ENCODE results near the gene ZNF362. TPM values are rescaled to one million over a fixed set of nuclear protein-coding genes. Genes with fewer than 3 reads are reported as not detected.

Gene ZNF362
- total RNA-seq, 3 donors from 2014 or later (not counting 1 experiment from before 2014, with no cell fraction given) = 34.7 to 39.1 (median 38.3) TPM

DNA sequence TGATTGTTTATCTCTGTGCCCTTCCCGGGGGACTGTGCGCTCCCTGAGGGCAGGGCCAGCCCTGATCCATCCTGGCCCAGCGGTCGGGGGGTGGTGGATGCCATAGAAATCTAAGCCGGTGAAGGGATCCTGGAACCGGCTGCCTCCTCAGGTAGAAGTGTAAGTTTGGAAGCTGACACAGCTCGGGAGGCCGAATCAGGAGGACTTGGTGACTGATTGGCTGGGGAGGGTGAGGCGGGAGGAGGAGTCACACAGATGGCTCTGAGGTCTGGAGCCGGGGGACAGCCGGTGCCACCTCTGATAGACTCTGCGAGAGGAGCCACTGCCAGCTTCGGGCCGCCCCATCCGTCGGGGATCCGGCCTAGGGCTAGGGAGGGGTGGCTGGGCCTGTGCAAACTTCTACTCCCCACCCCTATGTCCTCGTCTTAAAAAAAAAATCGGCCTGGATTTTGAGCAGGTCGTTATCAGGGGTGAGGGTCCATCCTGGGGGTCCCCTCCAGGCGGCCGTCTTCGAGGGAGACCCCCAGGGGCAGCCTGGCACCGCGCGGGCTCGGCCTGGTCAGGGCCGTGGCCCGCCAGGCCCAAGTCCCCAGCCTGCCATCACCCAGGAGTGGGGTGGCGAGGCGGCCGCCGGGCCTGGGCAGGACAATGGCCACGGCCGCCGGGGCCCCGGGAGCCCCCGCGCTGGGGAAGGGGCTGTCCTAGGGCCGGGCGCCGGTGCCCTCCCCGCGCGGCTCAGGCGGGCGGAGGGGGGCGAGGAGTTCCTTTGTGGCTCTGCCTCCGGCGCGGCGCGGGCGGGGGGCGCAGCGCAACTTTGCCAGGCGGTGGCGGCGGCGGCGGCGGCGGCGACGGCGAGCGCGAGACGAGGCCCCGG is 708 bp upstream of the ZNF362 start:
- TF ChIP-seq, protein P1, sequence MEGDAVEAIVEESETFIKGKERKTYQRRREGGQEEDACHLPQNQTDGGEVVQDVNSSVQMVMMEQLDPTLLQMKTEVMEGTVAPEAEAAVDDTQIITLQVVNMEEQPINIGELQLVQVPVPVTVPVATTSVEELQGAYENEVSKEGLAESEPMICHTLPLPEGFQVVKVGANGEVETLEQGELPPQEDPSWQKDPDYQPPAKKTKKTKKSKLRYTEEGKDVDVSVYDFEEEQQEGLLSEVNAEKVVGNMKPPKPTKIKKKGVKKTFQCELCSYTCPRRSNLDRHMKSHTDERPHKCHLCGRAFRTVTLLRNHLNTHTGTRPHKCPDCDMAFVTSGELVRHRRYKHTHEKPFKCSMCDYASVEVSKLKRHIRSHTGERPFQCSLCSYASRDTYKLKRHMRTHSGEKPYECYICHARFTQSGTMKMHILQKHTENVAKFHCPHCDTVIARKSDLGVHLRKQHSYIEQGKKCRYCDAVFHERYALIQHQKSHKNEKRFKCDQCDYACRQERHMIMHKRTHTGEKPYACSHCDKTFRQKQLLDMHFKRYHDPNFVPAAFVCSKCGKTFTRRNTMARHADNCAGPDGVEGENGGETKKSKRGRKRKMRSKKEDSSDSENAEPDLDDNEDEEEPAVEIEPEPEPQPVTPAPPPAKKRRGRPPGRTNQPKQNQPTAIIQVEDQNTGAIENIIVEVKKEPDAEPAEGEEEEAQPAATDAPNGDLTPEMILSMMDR (IDR thresholded peaks at IDR 0.05) = no peak
- Histone ChIP-seq H3K36me3 (ENCODE audit: control insufficient read depth, insufficient read depth, low read length) (no peaks in the 10 kb centered on the region), H3K27ac (ENCODE audit: low read length) (peak overlapping the region; percentile 45), H3K9me3 (ENCODE audit: control insufficient read depth, insufficient read depth, low read length) (no peaks in the 10 kb centered on the region), H3K27me3 (ENCODE audit: control insufficient read depth, insufficient read depth, low read length) (no peaks in the 10 kb centered on the region), H3K4me3 (ENCODE audit: low read length) (peak overlapping the region; percentile 21), H3K4me1 (ENCODE audit: control insufficient read depth, insufficient read depth, low read length) (peaks cover 30% of the 10 kb centered on the region)
- intact Hi-C loops (cut with micrococcal nuclease) = no loop called here
- peak; percentile 64 to 75 (median 68) for ATAC-seq
- Mint-ChIP-seq H3K4me3 (peak overlapping the region; percentile 77), H3K36me3 (no peaks in the 10 kb centered on the region), H3K4me1 (peaks cover 33 to 36% of the 10 kb centered on the region in 2 donors), H3K27me3 (ENCODE audit: low read depth in 2 of 2) (peaks cover 0 to 5% of the 10 kb centered on the region in 2 donors), H3K9me3 (no peaks in the 10 kb centered on the region), H3K27ac (peak overlapping the region; percentile 59 to 63)
- DNase-seq = peak; percentile 48 to 55
- 9% methylated on average over 66 of the region's 70 CpGs for WGBS (ENCODE audit: insufficient coverage)

DNA sequence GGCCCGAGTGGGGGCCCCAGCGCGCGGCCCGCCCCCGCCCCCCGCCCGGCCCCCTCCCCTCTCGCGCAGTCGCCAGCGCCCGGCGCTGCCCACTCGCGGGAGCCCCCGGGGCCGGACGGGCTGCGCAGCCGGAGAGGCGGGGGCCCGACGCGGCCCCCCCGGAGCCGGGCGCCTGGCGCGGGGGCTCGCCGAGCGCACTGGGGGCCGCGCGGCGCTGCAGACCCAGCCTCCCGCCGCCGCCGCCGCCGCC is 146 bp upstream of the ZNF362 start:
- Histone ChIP-seq H3K4me1 (ENCODE audit: control insufficient read depth, insufficient read depth, low read length) (peaks cover 30% of the 10 kb centered on the region), H3K27ac (ENCODE audit: low read length) (no peak overlapping the region), H3K27me3 (ENCODE audit: control insufficient read depth, insufficient read depth, low read length) (no peaks in the 10 kb centered on the region), H3K36me3 (ENCODE audit: control insufficient read depth, insufficient read depth, low read length) (no peaks in the 10 kb centered on the region), H3K9me3 (ENCODE audit: control insufficient read depth, insufficient read depth, low read length) (no peaks in the 10 kb centered on the region), H3K4me3 (ENCODE audit: low read length) (no peak overlapping the region)
- intact Hi-C loops (cut with micrococcal nuclease) = no loop called here
- Mint-ChIP-seq H3K27ac (no peak overlapping the region), H3K9me3 (no peaks in the 10 kb centered on the region), H3K4me1 (peaks cover 39 to 40% of the 10 kb centered on the region in 2 donors), H3K27me3 (ENCODE audit: low read depth in 2 of 2) (peaks cover 0 to 5% of the 10 kb centered on the region in 2 donors), H3K4me3 (peak overlapping the region; percentile 67), H3K36me3 (no peaks in the 10 kb centered on the region)
- no peak for DNase-seq
- TF ChIP-seq, protein P1 (IDR thresholded peaks at IDR 0.05) = no peak
- ATAC-seq = no peak
- 0% methylated on average over 42 of the region's 43 CpGs for WGBS (ENCODE audit: insufficient coverage)

DNA sequence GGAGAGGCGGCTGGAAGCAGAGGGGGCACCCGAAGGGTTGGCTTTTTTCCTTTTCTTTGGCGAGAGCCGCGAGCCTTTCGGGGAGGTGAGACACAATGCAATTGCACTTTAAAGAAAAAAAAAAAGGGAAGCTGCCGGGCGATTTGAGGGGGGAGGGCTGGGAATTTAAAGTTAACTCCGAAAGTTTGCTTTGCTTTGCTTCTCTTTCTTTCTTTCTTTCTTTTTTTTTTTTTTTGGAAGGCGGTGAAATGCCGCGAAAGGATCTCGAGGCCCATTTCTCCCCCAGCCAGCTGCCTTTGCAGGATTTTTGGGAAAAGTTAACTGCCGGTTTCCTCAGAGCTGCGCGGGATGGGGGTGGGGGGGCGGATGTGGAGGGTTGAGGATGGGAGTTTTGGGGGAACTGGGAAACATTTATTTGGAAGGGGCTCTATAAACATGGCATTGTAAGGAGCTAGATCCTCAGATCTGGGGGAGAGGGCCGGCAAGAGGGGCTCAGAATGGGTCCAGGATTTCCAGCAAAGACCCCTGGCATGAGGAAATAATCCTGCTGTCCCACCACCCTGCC is 997 bp downstream of the ZNF362 start:
- Mint-ChIP-seq H3K27ac (peak overlapping the region; percentile 87 to 96), H3K9me3 (no peaks in the 10 kb centered on the region), H3K4me1 (peaks cover 49% of the 10 kb centered on the region in 2 donors), H3K36me3 (no peaks in the 10 kb centered on the region), H3K27me3 (ENCODE audit: low read depth in 2 of 2) (no peaks in the 10 kb centered on the region), H3K4me3 (peak overlapping the region; percentile 98)
- Histone ChIP-seq H3K9me3 (ENCODE audit: control insufficient read depth, insufficient read depth, low read length) (no peaks in the 10 kb centered on the region), H3K4me1 (ENCODE audit: control insufficient read depth, insufficient read depth, low read length) (peaks cover 30% of the 10 kb centered on the region), H3K4me3 (ENCODE audit: low read length) (peak overlapping the region; percentile 76), H3K27me3 (ENCODE audit: control insufficient read depth, insufficient read depth, low read length) (no peaks in the 10 kb centered on the region), H3K27ac (ENCODE audit: low read length) (peak overlapping the region; percentile 45), H3K36me3 (ENCODE audit: control insufficient read depth, insufficient read depth, low read length) (no peaks in the 10 kb centered on the region)
- WGBS (ENCODE audit: insufficient coverage) = 5% methylated on average over 15 of the region's 18 CpGs
- TF ChIP-seq, protein P1 (IDR thresholded peaks at IDR 0.05) = no peak
- intact Hi-C loops (cut with micrococcal nuclease) = no loop called here
- DNase-seq = no peak
- no peak for ATAC-seq
